IMR-90 (cell line): ENCODE data around the gene FCGR2B. TPM values are rescaled to one million over a fixed set of nuclear protein-coding genes. Genes with fewer than 3 reads are reported as not detected.
A peak's percentile ranks its signal among the peaks of the same experiment; 100 is the strongest.

Source experiments
- ATAC-seq: fragments of 200-7000 bp; cut with Tn5 transposase; 2 replicates; pipeline ENCODE4 v1.9.1; 2020; ENCODE audit warnings: low read depth, mild to moderate bottlenecking, moderate library complexity
- BruUV-seq: library from RNA; stranded (reverse); fragments of 400-500 nt; replicated peaks from 2 replicates; lab custom pipeline; 2021; lab: Mats Ljungman, UMichigan
- CTCF ChIA-PET: fragments of 300-600 bp; formaldehyde crosslinking; extraction: SDS; loops from one replicate; lab custom pipeline; 2021; ENCODE audit warnings: antibody characterized with exemption; lab: Yijun Ruan, JAX
- POLR2A ChIA-PET: fragments of 300-600 bp; sonication (Branson Sonifier 250); formaldehyde crosslinking; loops from one replicate; lab custom pipeline; 2022; ENCODE audit warnings: antibody characterized with exemption; ENCODE audit not compliant: unreplicated experiment; lab: Charles Lee
- DNase-seq: peaks from one replicate; pipeline ENCODE4 v3.0.0; 2013
- H2AFZ ChIP-seq: replicated peaks from 2 replicates; pipeline ENCODE3; 2013; ENCODE audit warnings: low read length, mild to moderate bottlenecking; ENCODE audit not compliant: poor library complexity
- H2AK5ac ChIP-seq: 2 replicates; pipeline ENCODE4 v1.6.1; 2013; ENCODE audit warnings: low read depth, low read length, inconsistent platforms
- H2AK9ac ChIP-seq: replicated peaks from 2 replicates; pipeline ENCODE3; 2013; ENCODE audit warnings: mild to moderate bottlenecking, low read depth, low read length, moderate library complexity; ENCODE audit not compliant: poor library complexity
- H2BK120ac ChIP-seq: 2 replicates; pipeline ENCODE4 v1.6.1; 2013; ENCODE audit warnings: low read depth, low read length, inconsistent platforms
- H2BK15ac ChIP-seq: 3 replicates; pipeline ENCODE4 v1.6.1; 2013; ENCODE audit warnings: low read depth, low read length, inconsistent platforms
- H2BK20ac ChIP-seq: 2 replicates; pipeline ENCODE4 v1.6.1; 2013; ENCODE audit warnings: low read depth, mild to moderate bottlenecking, inconsistent platforms, low read length, moderate library complexity
- H2BK5ac ChIP-seq: 2 replicates; pipeline ENCODE4 v1.6.1; 2013; ENCODE audit warnings: mild to moderate bottlenecking, low read depth, low read length, inconsistent platforms; ENCODE audit not compliant: poor library complexity, severe bottlenecking
- H3K14ac ChIP-seq: replicated peaks from 2 replicates; pipeline ENCODE4 v1.6.1; 2013; ENCODE audit warnings: low read depth, low read length, inconsistent platforms
- H3K18ac ChIP-seq: 2 replicates; pipeline ENCODE4 v1.6.1; 2013; ENCODE audit warnings: low read depth, low read length, control low read depth
- H3K23ac ChIP-seq: 2 replicates; pipeline ENCODE4 v1.6.1; 2013; ENCODE audit warnings: low read depth, low read length, inconsistent platforms
- H3K27ac ChIP-seq: 2 replicates; pipeline ENCODE4 v1.5.1; 2013; ENCODE audit warnings: mild to moderate bottlenecking, control low read depth, low read length; ENCODE audit not compliant: insufficient read depth
- H3K27me3 ChIP-seq: 2 replicates; pipeline ENCODE4 v1.6.1; 2013; ENCODE audit warnings: low read length; ENCODE audit not compliant: control insufficient read depth, insufficient read depth
- H3K36me3 ChIP-seq: 2 replicates; pipeline ENCODE4 v1.6.1; 2013; ENCODE audit warnings: low read length, mixed read lengths; ENCODE audit not compliant: control insufficient read depth, insufficient read depth
- H3K4ac ChIP-seq: 2 replicates; pipeline ENCODE4 v1.6.1; 2013; ENCODE audit warnings: low read depth, low read length, inconsistent platforms
- H3K4me1 ChIP-seq: 2 replicates; pipeline ENCODE4 v1.6.1; 2013; ENCODE audit warnings: low read length, mixed read lengths; ENCODE audit not compliant: control insufficient read depth, insufficient read depth
- H3K4me2 ChIP-seq: 2 replicates; pipeline ENCODE4 v1.6.1; 2013; ENCODE audit warnings: low read depth, mild to moderate bottlenecking, control low read depth, low read length, moderate library complexity
- H3K4me3 ChIP-seq: 2 replicates; pipeline ENCODE4 v1.5.1; 2013; ENCODE audit warnings: low read depth, mild to moderate bottlenecking, control low read depth, low read length, moderate library complexity; ENCODE audit not compliant: insufficient read depth
- H3K56ac ChIP-seq: 2 replicates; pipeline ENCODE4 v1.6.1; 2013; ENCODE audit warnings: low read length, inconsistent platforms; ENCODE audit not compliant: insufficient read depth; ENCODE audit errors: extremely low read depth
- H3K79me1 ChIP-seq, 2 experiments: 2 replicates each; pipeline ENCODE4 v1.6.1; 2013; ENCODE audit warnings: low read length in 2 of 2, inconsistent platforms in 1 of 2, low read depth in 1 of 2
- H3K9ac ChIP-seq: 2 replicates; pipeline ENCODE4 v1.6.1; 2013; ENCODE audit warnings: low read depth, low read length, control low read depth
- H3K9me1 ChIP-seq: 2 replicates; pipeline ENCODE4 v1.6.1; 2013; ENCODE audit warnings: low read length, inconsistent platforms; ENCODE audit not compliant: insufficient read depth
- H3K9me3 ChIP-seq: 2 replicates; pipeline ENCODE4 v1.6.1; 2013; ENCODE audit warnings: low read length; ENCODE audit not compliant: control insufficient read depth, insufficient read depth
- H4K20me1 ChIP-seq: 2 replicates; pipeline ENCODE4 v1.6.1; 2013; ENCODE audit warnings: low read length, inconsistent platforms; ENCODE audit not compliant: insufficient read depth
- H4K5ac ChIP-seq: 2 replicates; pipeline ENCODE4 v1.6.1; 2013; ENCODE audit warnings: mild to moderate bottlenecking, low read depth, low read length, control low read depth
- H4K8ac ChIP-seq, 2 experiments: 2 replicates each; pipeline ENCODE4 v1.6.1; 2013; ENCODE audit warnings: low read depth in 2 of 2, low read length in 2 of 2, control low read depth in 1 of 2, inconsistent platforms in 1 of 2
- H4K91ac ChIP-seq: 2 replicates; pipeline ENCODE4 v1.6.1; 2013; ENCODE audit warnings: low read depth, low read length, inconsistent platforms; ENCODE audit not compliant: insufficient read depth
- BHLHE40 ChIP-seq: fragments of 150-350 bp; IDR thresholded peaks from 2 replicates; pipeline ENCODE4 v1.6.1; 2016; ENCODE audit warnings: mild to moderate bottlenecking, low read depth, low read length
- CEBPB ChIP-seq: IDR thresholded peaks from 2 replicates; pipeline ENCODE4 v1.6.1; 2012; ENCODE audit warnings: low read depth, low read length, improper control_type of control experiment
- CHD1 ChIP-seq: IDR thresholded peaks from 2 replicates; pipeline ENCODE4 v1.6.1; 2012; ENCODE audit warnings: low read depth, low read length, improper control_type of control experiment
- FOS ChIP-seq: fragments of 150-350 bp; IDR thresholded peaks from 2 replicates; pipeline ENCODE4 v1.6.1; 2016; ENCODE audit warnings: low read depth, low read length
- MAFK ChIP-seq: IDR thresholded peaks from 2 replicates; pipeline ENCODE4 v1.6.1; 2012; ENCODE audit warnings: low read depth, low read length, improper control_type of control experiment
- MAZ ChIP-seq: IDR thresholded peaks from 2 replicates; pipeline ENCODE4 v1.6.1; 2012; ENCODE audit warnings: low read depth, mild to moderate bottlenecking, low read length, improper control_type of control experiment, moderate library complexity, borderline replicate concordance
- MXI1 ChIP-seq: IDR thresholded peaks from 2 replicates; pipeline ENCODE4 v1.6.1; 2012; ENCODE audit warnings: low read depth, mild to moderate bottlenecking, low read length, moderate library complexity, borderline replicate concordance
- NFE2L2 ChIP-seq: fragments of 150-350 bp; IDR thresholded peaks from 2 replicates; pipeline ENCODE4 v1.6.1; 2016; ENCODE audit warnings: low read depth, mild to moderate bottlenecking, low read length
- POLR2A ChIP-seq: IDR thresholded peaks from 2 replicates; pipeline ENCODE4 v1.6.1; 2012; ENCODE audit warnings: mild to moderate bottlenecking, low read depth, low read length
- RAD21 ChIP-seq: IDR thresholded peaks from 2 replicates; pipeline ENCODE4 v1.6.1; 2012; ENCODE audit warnings: low read length, improper control_type of control experiment
- RCOR1 ChIP-seq: IDR thresholded peaks from 2 replicates; pipeline ENCODE4 v1.6.1; 2012; ENCODE audit warnings: mild to moderate bottlenecking, low read length, improper control_type of control experiment; ENCODE audit not compliant: insufficient replicate concordance
- RFX5 ChIP-seq: IDR thresholded peaks from 2 replicates; pipeline ENCODE4 v1.8.0; 2012; ENCODE audit warnings: low read depth, mild to moderate bottlenecking, low read length, moderate library complexity
- SMC3 ChIP-seq: fragments of 150-350 bp; IDR thresholded peaks from 2 replicates; pipeline ENCODE4 v1.6.1; 2016; ENCODE audit warnings: low read depth, mild to moderate bottlenecking, antibody characterized with exemption, low read length, moderate library complexity
- WGBS, 2 experiments: methylation state at CpG; one replicate each; pipeline versions ENCODE4 v1.1.5 to v1.1.7; 2013; ENCODE audit warnings: missing lambda C conversion rate in 2 of 2; ENCODE audit not compliant: insufficient read length in 1 of 2; ENCODE audit errors: extremely low coverage in 2 of 2; 5-methylcytosine and 5-hydroxymethylcytosine counted together
- dilution Hi-C: fragments of 300-500 bp; cut with HindIII; formaldehyde crosslinking; loops from one replicate; pipeline ENCODE4 v1.14.3; 2018; ENCODE audit warnings: low sequenced_read_pairs; ENCODE audit not compliant: unreplicated experiment
- in situ Hi-C: fragments of 300-500 bp; cut with MboI; formaldehyde crosslinking; loops from 3 replicates; pipeline ENCODE4 v1.14.3; 2019; ENCODE audit warnings: low sequenced_read_pairs, inconsistent platforms, mixed read lengths
- intact Hi-C: fragments of 100-400 bp; cut with micrococcal nuclease; formaldehyde crosslinking; loops from 2 replicates; pipeline ENCODE4 v1.10.0; 2022
- polyA plus RNA-seq, 3 experiments: library from polyadenylated mRNA; depleted of rRNA; stranded (reverse); fragments of >200 nt; gene quantifications; 2 replicates each; pipeline ENCODE4 v1.2.3, GENCODE V29; 2012; ENCODE audit warnings: low replicate concordance in 1 of 3
- total RNA-seq: library from RNA; depleted of rRNA; stranded (reverse); fragments of >200 nt; gene quantifications from 2 replicates; pipeline ENCODE4 v1.2.3, GENCODE V29; 2012
- TF ChIP-seq, protein P1 (sequence below): fragments of 150-350 bp; IDR thresholded peaks from 2 replicates; pipeline ENCODE4 v1.6.1; 2017; ENCODE audit warnings: mild to moderate bottlenecking, antibody characterized with exemption, low read length, low read depth
- TF ChIP-seq, protein P2 (sequence below): fragments of 150-350 bp; IDR thresholded peaks from 2 replicates; pipeline ENCODE4 v1.6.1; 2016; ENCODE audit warnings: low read depth, mild to moderate bottlenecking, low read length, moderate library complexity, borderline replicate concordance

The FCGR2B gene
- total and polyA plus RNA-seq, 2 of the 4 experiments (the other 2 are of a cell fraction) = not detected

DNA sequence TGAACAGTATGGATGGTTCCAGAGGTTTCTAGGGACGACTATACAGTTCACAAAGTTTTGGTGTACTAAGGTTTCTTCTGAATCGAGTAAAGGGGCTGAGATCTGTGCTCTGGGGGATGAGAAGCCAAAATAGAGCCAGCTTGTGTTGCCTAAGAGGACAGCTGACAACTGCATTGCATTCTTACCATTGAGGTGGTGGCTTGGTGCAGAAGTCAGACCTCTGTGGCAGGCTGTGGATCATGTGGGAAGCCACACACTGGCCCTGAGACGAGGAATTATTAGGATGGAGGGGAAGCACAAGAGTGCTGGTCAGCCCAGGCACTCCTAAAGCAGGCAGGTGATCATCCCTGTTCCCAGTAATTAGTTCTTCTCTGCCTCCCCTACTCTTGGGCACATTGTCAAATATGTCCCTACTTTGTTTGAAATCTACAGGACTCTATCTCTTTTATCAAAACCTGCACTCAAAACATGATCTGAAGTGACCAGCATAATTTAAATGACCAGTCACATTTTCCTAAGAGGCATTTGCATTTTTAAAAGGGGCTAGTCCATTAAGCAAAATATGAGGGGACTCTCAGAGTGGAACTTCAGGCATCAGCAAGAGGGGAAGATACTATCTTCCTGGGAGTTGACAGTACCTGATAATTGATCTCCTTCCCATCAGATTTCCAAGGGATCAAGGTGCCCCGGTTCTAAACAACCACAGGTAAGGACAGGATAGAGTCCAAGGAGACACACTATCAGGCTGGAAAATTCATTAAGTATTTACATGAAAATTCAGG, 58.2 kb downstream of the FCGR2B start, which contains the start of gene FCRLB:
TSS of gene FCRLB (plus strand) at position 589 of the 782 bp plus-strand sequence. CDS start 1,129 bp downstream, outside the sequence.
- CTCF ChIA-PET = no interaction called here
- no CpG with 5 or more reads among the region's 4 CpGs for WGBS, 2 experiments
- DNase-seq (no peak), ATAC-seq (no peak)
- no peaks in the 10 kb centered on the region for H3K36me3 ChIP-seq
- H3K56ac ChIP-seq = no peak within 1 kb of the TSS; the same call in 1 of the 2 replicates
- no peaks in the 10 kb centered on the region for H3K27me3 ChIP-seq
- H3K14ac ChIP-seq = peak within 1 kb of the TSS; percentile 68
- in situ Hi-C loops (no loop called here), dilution Hi-C loops (no loop called here), intact Hi-C loops (no loop called here)
- peak within 1 kb of the TSS; percentile 25; the same call in 1 of the 2 replicates for H4K91ac ChIP-seq
- H2AFZ ChIP-seq = peak within 1 kb of the TSS; percentile 63
- peaks cover 2% of the 10 kb centered on the region for H3K4me1 ChIP-seq
- H4K20me1 ChIP-seq = no peaks in the 10 kb centered on the region
- H4K5ac ChIP-seq = no peak within 1 kb of the TSS
- H3K4me2 ChIP-seq = no peak within 1 kb of the TSS
- no peak within 1 kb of the TSS for H3K9ac ChIP-seq
- no peak within 1 kb of the TSS; the same call in 1 of the 2 replicates for H3K27ac ChIP-seq
- peak within 1 kb of the TSS; percentile 74 for H2AK9ac ChIP-seq
- peak within 1 kb of the TSS; percentile 37 for H2BK5ac ChIP-seq
- peak within 1 kb of the TSS; percentile 35 for H2AK5ac ChIP-seq
- peaks cover 22% of the 10 kb centered on the region for H3K9me1 ChIP-seq
- H3K9me3 ChIP-seq = no peaks in the 10 kb centered on the region
- no peak within 1 kb of the TSS for H3K18ac ChIP-seq
- H3K4ac ChIP-seq = peak within 1 kb of the TSS; percentile 74
- H2BK20ac ChIP-seq = peak within 1 kb of the TSS; percentile 77
- H3K4me3 ChIP-seq = no peak within 1 kb of the TSS
- peaks cover 3 to 13% of the 10 kb centered on the region in 2 experiments; a peak in 1 of 4 replicates for H3K79me1 ChIP-seq
- peak within 1 kb of the TSS; percentile 46; the same call in 1 of the 2 replicates for H3K23ac ChIP-seq
- peak within 1 kb of the TSS in 1 of 2 experiments; percentile 21; a peak in 1 of 4 replicates for H4K8ac ChIP-seq
- H2BK120ac ChIP-seq = peak within 1 kb of the TSS; percentile 74
- POLR2A ChIA-PET = no interaction called here
- H2BK15ac ChIP-seq = peak within 1 kb of the TSS; percentile 65; the same call in 2 of the 3 replicates
- BruUV-seq = no TSS peak
- TF ChIP-seq BHLHE40 = no peak
- TF ChIP-seq, protein P1, sequence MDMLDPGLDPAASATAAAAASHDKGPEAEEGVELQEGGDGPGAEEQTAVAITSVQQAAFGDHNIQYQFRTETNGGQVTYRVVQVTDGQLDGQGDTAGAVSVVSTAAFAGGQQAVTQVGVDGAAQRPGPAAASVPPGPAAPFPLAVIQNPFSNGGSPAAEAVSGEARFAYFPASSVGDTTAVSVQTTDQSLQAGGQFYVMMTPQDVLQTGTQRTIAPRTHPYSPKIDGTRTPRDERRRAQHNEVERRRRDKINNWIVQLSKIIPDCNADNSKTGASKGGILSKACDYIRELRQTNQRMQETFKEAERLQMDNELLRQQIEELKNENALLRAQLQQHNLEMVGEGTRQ = no peak
- TF ChIP-seq FOS = no peak
- TF ChIP-seq RCOR1 = no peak
- TF ChIP-seq POLR2A = no peak
- TF ChIP-seq CEBPB = no peak
- TF ChIP-seq SMC3 = no peak
- TF ChIP-seq RFX5 = no peak
- TF ChIP-seq NFE2L2 = no peak
- no peak for TF ChIP-seq MXI1
- no peak for TF ChIP-seq MAZ
- TF ChIP-seq MAFK = no peak
- no peak for TF ChIP-seq RAD21
- TF ChIP-seq, protein P2, sequence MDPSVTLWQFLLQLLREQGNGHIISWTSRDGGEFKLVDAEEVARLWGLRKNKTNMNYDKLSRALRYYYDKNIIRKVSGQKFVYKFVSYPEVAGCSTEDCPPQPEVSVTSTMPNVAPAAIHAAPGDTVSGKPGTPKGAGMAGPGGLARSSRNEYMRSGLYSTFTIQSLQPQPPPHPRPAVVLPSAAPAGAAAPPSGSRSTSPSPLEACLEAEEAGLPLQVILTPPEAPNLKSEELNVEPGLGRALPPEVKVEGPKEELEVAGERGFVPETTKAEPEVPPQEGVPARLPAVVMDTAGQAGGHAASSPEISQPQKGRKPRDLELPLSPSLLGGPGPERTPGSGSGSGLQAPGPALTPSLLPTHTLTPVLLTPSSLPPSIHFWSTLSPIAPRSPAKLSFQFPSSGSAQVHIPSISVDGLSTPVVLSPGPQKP = no peak
- TF ChIP-seq CHD1 = no peak
